Lung (tissue), 12 donors: ENCODE measurements around the gene SDCBP2. TPM values are rescaled to one million over a fixed set of nuclear protein-coding genes. Genes with fewer than 3 reads are reported as not detected.

Experiments used
- ATAC-seq: fragments of 200-7000 bp; cut with Tn5 transposase; one replicate; pipeline ENCODE4 v1.9.1; 2020; ENCODE audit warnings: moderate number of reproducible peaks; ENCODE audit not compliant: insufficient read depth, low FRiP score
- DNase-seq, 3 donors: peaks; one replicate each; pipeline ENCODE4 v3.0.0-alpha.2; 2013 to 2017
- H3K27ac ChIP-seq, 2 donors: one replicate each; pipeline ENCODE4 v1.5.1; 2013; ENCODE audit warnings: mild to moderate bottlenecking in 2 of 2, moderate library complexity in 2 of 2, control low read depth in 1 of 2, inconsistent platforms in 1 of 2, low read depth in 1 of 2, low read length in 1 of 2
- H3K27me3 ChIP-seq, 3 donors: one replicate each; pipeline ENCODE4 v1.5.1; 2013; ENCODE audit warnings: low read length in 2 of 3; ENCODE audit not compliant: control insufficient read depth in 3 of 3, insufficient read depth in 3 of 3
- H3K36me3 ChIP-seq, 4 donors: one replicate each; pipeline ENCODE4 v1.5.1; 2013; ENCODE audit warnings: low read length in 4 of 4, mild to moderate bottlenecking in 1 of 4, moderate library complexity in 1 of 4; ENCODE audit not compliant: control insufficient read depth in 4 of 4, insufficient read depth in 4 of 4
- H3K4me1 ChIP-seq, 5 donors: one replicate each; pipeline ENCODE4 v1.5.1; 2013; ENCODE audit warnings: low read length in 5 of 5, mild to moderate bottlenecking in 2 of 5, moderate library complexity in 1 of 5; ENCODE audit not compliant: control insufficient read depth in 5 of 5, insufficient read depth in 5 of 5
- H3K4me3 ChIP-seq: one replicate; pipeline ENCODE4 v1.5.1; 2013; ENCODE audit warnings: mild to moderate bottlenecking, control low read depth, moderate library complexity
- H3K9ac ChIP-seq, 2 donors: one replicate each; pipeline ENCODE4 v1.5.1; 2013; ENCODE audit warnings: low read length in 2 of 2, control low read depth in 1 of 2; ENCODE audit not compliant: insufficient read depth in 1 of 2
- H3K9me3 ChIP-seq, 4 donors: one replicate each; pipeline ENCODE4 v1.5.1; 2013; ENCODE audit warnings: low read length in 3 of 4, mild to moderate bottlenecking in 1 of 4, moderate library complexity in 1 of 4; ENCODE audit not compliant: control insufficient read depth in 4 of 4, insufficient read depth in 3 of 4
- WGBS, 2 donors: extraction: QIAGEN DNeasy Blood & Tissue Kit; methylation state at CpG; one replicate each; pipeline ENCODE4 v1.1.7; 2013; 5-methylcytosine and 5-hydroxymethylcytosine counted together
- polyA plus RNA-seq, 2 donors: library from polyadenylated mRNA; stranded (reverse); fragments of 200-250 nt; gene quantifications; one replicate each; pipeline ENCODE4 v1.2.1, GENCODE V29; 2013
- total RNA-seq, 2 donors: library from RNA; depleted of rRNA in 1 of 2; stranded (reverse); fragments of >200 nt in 1 of 2; gene quantifications; one replicate each; pipeline ENCODE4 v1.2.1, GENCODE V29; 2014 to 2021
- TF ChIP-seq, protein P1 (sequence below): IDR thresholded peaks from 2 replicates; pipeline ENCODE4 v1.5.1; 2012; ENCODE audit warnings: mild to moderate bottlenecking; ENCODE audit errors: control extremely low read depth, extremely low read depth
- donor health status: control.
- donor health status: control.
- donor health status: Bipolar disorder and iron deficiency.
- donor health status: healthy.
- donor health status: DM: yes; HTN: yes; CAD: no.

The SDCBP2 gene
- total and polyA plus RNA-seq, 4 donors, result 3.5 to 18.1 (median 12.5) TPM

DNA sequence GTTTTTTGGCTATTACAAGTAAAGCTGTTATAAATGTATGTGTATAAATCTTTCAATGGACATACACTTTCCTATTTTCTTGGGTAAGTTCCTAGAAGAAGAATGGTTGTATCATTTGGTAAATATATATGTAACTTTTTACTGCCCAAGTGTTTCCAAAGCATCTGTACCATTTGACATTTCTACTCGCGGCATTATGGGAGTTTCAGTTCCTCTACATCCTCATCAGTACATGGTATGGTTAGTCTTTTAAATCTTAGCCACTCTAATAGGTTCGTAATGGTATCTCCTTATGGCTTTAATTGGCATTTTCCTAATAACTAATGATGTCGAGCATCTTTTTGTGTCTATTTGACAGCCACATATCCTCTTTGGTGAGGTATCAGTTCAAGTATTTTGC lies 49.9 kb downstream of the SDCBP2 start:
- no peak overlapping the region for H3K27ac ChIP-seq
- no peak overlapping the region for H3K9ac ChIP-seq
- no peaks in the 10 kb centered on the region for H3K27me3 ChIP-seq
- no peaks in the 10 kb centered on the region for H3K36me3 ChIP-seq
- no peak overlapping the region for H3K4me3 ChIP-seq
- ATAC-seq (no peak), DNase-seq (no peak)
- TF ChIP-seq, protein P1, sequence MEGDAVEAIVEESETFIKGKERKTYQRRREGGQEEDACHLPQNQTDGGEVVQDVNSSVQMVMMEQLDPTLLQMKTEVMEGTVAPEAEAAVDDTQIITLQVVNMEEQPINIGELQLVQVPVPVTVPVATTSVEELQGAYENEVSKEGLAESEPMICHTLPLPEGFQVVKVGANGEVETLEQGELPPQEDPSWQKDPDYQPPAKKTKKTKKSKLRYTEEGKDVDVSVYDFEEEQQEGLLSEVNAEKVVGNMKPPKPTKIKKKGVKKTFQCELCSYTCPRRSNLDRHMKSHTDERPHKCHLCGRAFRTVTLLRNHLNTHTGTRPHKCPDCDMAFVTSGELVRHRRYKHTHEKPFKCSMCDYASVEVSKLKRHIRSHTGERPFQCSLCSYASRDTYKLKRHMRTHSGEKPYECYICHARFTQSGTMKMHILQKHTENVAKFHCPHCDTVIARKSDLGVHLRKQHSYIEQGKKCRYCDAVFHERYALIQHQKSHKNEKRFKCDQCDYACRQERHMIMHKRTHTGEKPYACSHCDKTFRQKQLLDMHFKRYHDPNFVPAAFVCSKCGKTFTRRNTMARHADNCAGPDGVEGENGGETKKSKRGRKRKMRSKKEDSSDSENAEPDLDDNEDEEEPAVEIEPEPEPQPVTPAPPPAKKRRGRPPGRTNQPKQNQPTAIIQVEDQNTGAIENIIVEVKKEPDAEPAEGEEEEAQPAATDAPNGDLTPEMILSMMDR, result no peak
- 81 to 86% methylated on average over 4 of the region's 4 CpGs for WGBS, 2 donors
- peaks cover 0 to 15% (median 5%) of the 10 kb centered on the region in 5 donors for H3K4me1 ChIP-seq
- peaks cover 0 to 2% (median 0%) of the 10 kb centered on the region in 4 donors for H3K9me3 ChIP-seq

DNA sequence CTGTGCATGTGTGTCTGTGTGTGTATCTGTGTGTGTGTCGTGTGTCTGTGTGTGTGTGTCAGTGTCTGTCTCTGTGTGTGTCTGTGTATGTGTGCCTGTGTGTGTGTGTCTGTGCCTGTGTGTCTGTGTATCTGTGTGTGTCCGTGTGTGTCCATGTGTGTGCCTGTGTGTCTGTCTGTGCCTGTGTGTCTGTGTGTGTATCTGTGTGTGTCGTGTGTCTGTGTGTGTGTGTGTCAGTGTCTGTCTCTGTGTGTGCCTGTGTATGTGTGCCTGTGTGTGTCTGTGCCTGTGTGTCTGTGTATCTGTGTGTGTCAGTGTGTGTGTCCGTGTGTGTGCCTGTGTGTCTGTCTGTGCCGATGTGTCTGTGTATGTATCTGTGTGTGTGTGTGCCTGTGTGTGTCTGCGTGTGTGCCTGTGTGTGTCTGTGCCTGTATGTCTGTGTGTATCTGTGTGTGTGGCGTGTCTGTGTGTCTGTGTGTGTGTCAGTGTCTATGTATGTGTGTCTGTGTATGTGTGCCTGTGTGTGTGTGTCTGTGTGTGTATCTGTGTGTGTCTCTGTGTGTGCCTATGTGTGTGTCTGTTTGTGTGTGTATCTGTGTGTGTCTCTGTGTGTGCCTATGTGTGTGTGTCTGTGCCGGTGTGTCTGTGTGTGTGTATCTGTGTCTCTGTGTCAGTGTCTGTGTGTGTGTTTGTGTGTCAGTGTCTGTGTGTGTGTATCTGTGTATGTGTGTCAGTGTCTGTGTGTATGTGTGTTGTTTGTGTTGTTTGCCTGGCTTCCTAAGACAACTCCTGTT lies 51.2 kb downstream of the SDCBP2 start:
- peaks cover 0 to 13% (median 0%) of the 10 kb centered on the region in 5 donors for H3K4me1 ChIP-seq
- peaks cover 0 to 2% (median 0%) of the 10 kb centered on the region in 4 donors for H3K9me3 ChIP-seq
- no peak overlapping the region for H3K9ac ChIP-seq
- H3K27ac ChIP-seq, result peak overlapping the region in 1 of 2 donors; percentile 15
- no peak for ATAC-seq
- H3K4me3 ChIP-seq, result no peak overlapping the region
- TF ChIP-seq, protein P1, result no peak
- H3K27me3 ChIP-seq, result no peaks in the 10 kb centered on the region
- 95% methylated on average over 8 of the region's 8 CpGs for WGBS, 2 donors
- no peaks in the 10 kb centered on the region for H3K36me3 ChIP-seq
- no peak for DNase-seq

DNA sequence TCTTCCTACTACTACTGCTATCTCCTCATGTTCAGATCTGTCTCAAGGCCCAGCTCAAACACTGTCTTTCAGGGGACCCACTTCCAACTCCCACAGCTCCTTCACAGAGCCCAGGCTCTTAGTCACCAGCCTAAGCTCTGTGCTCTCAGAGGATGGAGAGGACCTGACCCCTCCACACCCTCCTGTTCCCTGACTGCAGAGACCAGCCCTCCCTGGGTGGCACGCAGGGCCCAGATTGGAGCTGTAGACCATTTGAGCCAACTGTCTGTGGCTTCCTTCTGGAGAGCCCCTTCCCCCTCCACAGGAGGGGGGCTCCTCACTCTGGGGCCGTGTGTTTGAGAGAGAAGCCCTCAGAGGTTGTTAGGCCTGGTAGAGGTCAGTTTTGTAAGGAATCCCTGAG lies 53.0 kb downstream of the SDCBP2 start:
- Histone ChIP-seq H3K9ac (no peak overlapping the region), H3K27ac (no peak overlapping the region), H3K4me3 (no peak overlapping the region), H3K27me3 (no peaks in the 10 kb centered on the region), H3K36me3 (no peaks in the 10 kb centered on the region), H3K4me1 (peaks cover 0 to 10% (median 0%) of the 10 kb centered on the region in 5 donors), H3K9me3 (peaks cover 0 to 2% (median 0%) of the 10 kb centered on the region in 4 donors)
- TF ChIP-seq, protein P1, result no peak
- 86 to 97% methylated on average over 2 of the region's 2 CpGs for WGBS, 2 donors
- ATAC-seq (no peak), DNase-seq (no peak)
